PFSK-1 (cell line): ENCODE measurements around the gene MIEN1.

Experiments
- POLR2AphosphoS5 ChIP-seq: IDR thresholded peaks from 2 replicates; pipeline ENCODE4 v1.6.1; 2012; ENCODE audit warnings: low read depth, mild to moderate bottlenecking, control low read depth, low read length, moderate library complexity
- SIN3A ChIP-seq: IDR thresholded peaks from 2 replicates; pipeline ENCODE4 v1.6.1; 2012; ENCODE audit warnings: mild to moderate bottlenecking, low read length, moderate library complexity, borderline replicate concordance; ENCODE audit not compliant: insufficient read depth
- TF ChIP-seq, protein P1 (sequence below), 2 experiments: IDR thresholded peaks; 2 replicates each; pipeline versions ENCODE4 v1.6.1 to v1.8.0; 2011 to 2012; ENCODE audit warnings: low read depth in 2 of 2, low read length in 2 of 2, control low read depth in 1 of 2, inconsistent platforms in 1 of 2, mild to moderate bottlenecking in 1 of 2, moderate library complexity in 1 of 2; ENCODE audit not compliant: insufficient read depth in 1 of 2

DNA sequence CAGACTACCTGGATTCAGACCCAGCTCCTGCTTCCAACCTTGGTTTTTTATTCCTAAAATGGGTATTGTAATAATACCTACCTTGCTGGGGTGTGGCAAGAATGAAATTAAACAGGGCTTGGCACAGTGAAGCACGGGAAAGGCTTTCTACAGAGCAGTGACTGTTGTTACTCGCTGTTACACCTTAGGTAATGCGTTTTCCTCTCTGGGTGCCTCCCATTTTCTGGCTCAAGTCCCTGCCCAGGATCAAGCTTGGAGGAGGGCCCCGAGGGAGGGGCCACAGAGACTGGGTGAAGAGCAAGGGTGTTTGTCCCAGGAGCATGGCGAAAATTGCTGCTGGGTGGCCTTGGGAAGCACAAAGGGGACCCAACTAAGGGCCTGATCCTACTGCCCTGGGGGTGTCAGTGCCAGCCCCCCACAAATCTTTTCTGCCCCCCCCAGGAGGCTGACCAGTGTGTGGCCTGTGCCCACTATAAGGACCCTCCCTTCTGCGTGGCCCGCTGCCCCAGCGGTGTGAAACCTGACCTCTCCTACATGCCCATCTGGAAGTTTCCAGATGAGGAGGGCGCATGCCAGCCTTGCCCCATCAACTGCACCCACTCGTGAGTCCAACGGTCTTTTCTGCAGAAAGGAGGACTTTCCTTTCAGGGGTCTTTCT lies 13.3 kb downstream of the MIEN1 start:
- TF ChIP-seq SIN3A (no peak), POLR2AphosphoS5 (no peak)
- TF ChIP-seq, protein P1, sequence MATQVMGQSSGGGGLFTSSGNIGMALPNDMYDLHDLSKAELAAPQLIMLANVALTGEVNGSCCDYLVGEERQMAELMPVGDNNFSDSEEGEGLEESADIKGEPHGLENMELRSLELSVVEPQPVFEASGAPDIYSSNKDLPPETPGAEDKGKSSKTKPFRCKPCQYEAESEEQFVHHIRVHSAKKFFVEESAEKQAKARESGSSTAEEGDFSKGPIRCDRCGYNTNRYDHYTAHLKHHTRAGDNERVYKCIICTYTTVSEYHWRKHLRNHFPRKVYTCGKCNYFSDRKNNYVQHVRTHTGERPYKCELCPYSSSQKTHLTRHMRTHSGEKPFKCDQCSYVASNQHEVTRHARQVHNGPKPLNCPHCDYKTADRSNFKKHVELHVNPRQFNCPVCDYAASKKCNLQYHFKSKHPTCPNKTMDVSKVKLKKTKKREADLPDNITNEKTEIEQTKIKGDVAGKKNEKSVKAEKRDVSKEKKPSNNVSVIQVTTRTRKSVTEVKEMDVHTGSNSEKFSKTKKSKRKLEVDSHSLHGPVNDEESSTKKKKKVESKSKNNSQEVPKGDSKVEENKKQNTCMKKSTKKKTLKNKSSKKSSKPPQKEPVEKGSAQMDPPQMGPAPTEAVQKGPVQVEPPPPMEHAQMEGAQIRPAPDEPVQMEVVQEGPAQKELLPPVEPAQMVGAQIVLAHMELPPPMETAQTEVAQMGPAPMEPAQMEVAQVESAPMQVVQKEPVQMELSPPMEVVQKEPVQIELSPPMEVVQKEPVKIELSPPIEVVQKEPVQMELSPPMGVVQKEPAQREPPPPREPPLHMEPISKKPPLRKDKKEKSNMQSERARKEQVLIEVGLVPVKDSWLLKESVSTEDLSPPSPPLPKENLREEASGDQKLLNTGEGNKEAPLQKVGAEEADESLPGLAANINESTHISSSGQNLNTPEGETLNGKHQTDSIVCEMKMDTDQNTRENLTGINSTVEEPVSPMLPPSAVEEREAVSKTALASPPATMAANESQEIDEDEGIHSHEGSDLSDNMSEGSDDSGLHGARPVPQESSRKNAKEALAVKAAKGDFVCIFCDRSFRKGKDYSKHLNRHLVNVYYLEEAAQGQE (IDR thresholded peaks at IDR 0.05; ENCODE audit: insufficient read depth in 1 of 2, low read depth in 2 of 2, low read length in 2 of 2): no peak
